SU-DHL-6 (cell line): ENCODE measurements around the gene PTPRN2.

Source experiments
- H2AFZ ChIP-seq: fragments of 200-600 bp; sonication (generic); 2 replicates; pipeline ENCODE4 v1.6.1; 2014; ENCODE audit warnings: low read depth, mild to moderate bottlenecking, moderate library complexity, mixed read lengths, antibody characterized with exemption, low read length; ENCODE audit not compliant: severe bottlenecking
- H3F3A ChIP-seq: fragments of 200-600 bp; shearing (Covaris generic); 2 replicates; pipeline ENCODE4 v1.6.0; 2016; ENCODE audit warnings: antibody characterized with exemption, mild to moderate bottlenecking; ENCODE audit not compliant: insufficient read depth
- H3K27ac ChIP-seq: fragments of 200-600 bp; sonication (generic); 2 replicates; pipeline ENCODE4 v1.5.1; 2016; ENCODE audit warnings: low read depth, mild to moderate bottlenecking, low read length, moderate library complexity, mixed read lengths
- H3K27me3 ChIP-seq: fragments of 200-600 bp; sonication (generic), shearing (Covaris generic); 2 replicates; pipeline ENCODE4 v1.6.0; 2014; ENCODE audit warnings: mild to moderate bottlenecking, low read length
- H3K36me3 ChIP-seq: fragments of 200-600 bp; sonication (generic); 2 replicates; pipeline ENCODE4 v1.6.1; 2014; ENCODE audit warnings: mild to moderate bottlenecking, low read length, mixed read lengths
- H3K4me2 ChIP-seq: fragments of 300-600, 200-600 bp; shearing (Covaris generic), sonication (generic); 2 replicates; pipeline ENCODE4 v1.6.0; 2014; ENCODE audit warnings: low read length, low read depth, mild to moderate bottlenecking; ENCODE audit not compliant: poor library complexity, severe bottlenecking
- H3K4me3 ChIP-seq: fragments of 200-600 bp; sonication (generic); 2 replicates; pipeline ENCODE4 v1.5.1; 2014; ENCODE audit warnings: antibody characterized with exemption, low read length, mild to moderate bottlenecking, mixed read lengths; ENCODE audit not compliant: insufficient read depth, poor library complexity, severe bottlenecking
- H3K79me2 ChIP-seq: fragments of 200-600 bp; sonication (generic); 2 replicates; pipeline ENCODE4 v1.6.1; 2014; ENCODE audit warnings: mild to moderate bottlenecking, low read length, moderate library complexity; ENCODE audit not compliant: insufficient read depth
- H3K9ac ChIP-seq: fragments of 200-600 bp; sonication (generic); 2 replicates; pipeline ENCODE4 v1.7.0; 2014; ENCODE audit warnings: mild to moderate bottlenecking, low read length
- H3K9me2 ChIP-seq: fragments of 200-600 bp; sonication (generic); replicated peaks from 2 replicates; pipeline ENCODE4 v1.6.1; 2014; ENCODE audit warnings: low read length; ENCODE audit not compliant: insufficient read depth
- H3K9me3 ChIP-seq: fragments of 200-600 bp; sonication (generic); 2 replicates; pipeline ENCODE4 v1.6.1; 2014; ENCODE audit warnings: low read length, mixed read lengths; ENCODE audit not compliant: insufficient read depth
- H4K20me1 ChIP-seq: fragments of 200-600 bp; sonication (generic); 2 replicates; pipeline ENCODE4 v1.6.1; 2014; ENCODE audit warnings: low read depth, mild to moderate bottlenecking, antibody characterized with exemption, low read length, moderate library complexity, mixed read lengths
- EZH2phosphoT487 ChIP-seq: fragments of 200-600 bp; sonication (generic), shearing (Covaris generic); conservative IDR thresholded peaks from 2 replicates; pipeline ENCODE4 v1.6.1; 2018; ENCODE audit warnings: mild to moderate bottlenecking, antibody characterized with exemption, low read length, moderate library complexity, mixed read lengths
- TF ChIP-seq, protein P1 (sequence below): fragments of 200-600 bp; sonication (generic); IDR thresholded peaks from one replicate; pipeline ENCODE4 v1.5.1; 2017; ENCODE audit warnings: antibody characterized with exemption, mild to moderate bottlenecking, low read length, moderate library complexity; ENCODE audit not compliant: insufficient read depth, poor library complexity, severe bottlenecking

PTPRN2 gene

DNA sequence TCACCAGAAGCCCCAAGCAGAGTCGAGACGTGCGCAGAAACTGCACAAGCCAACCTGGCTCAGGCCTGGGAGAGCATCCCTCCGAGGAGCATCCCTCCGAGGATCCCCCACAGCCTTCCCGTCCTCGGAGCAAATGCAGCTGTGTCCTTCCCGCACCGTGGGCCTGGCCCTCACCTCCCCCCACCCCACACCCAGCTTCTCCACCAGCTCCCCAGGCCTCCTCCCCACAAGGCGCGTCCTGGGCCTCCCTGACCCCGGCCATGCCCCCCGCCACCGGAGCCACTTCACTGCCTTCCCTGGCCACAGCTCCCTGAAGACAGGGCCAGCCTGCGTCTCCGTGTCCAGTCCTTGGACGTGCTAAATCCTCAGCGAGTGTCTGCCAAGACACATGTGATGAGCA, 60.6 kb downstream of the PTPRN2 start:
- Histone ChIP-seq H3K9me2 (no peaks in the 10 kb centered on the region), H3K4me2 (no peak overlapping the region), H4K20me1 (no peaks in the 10 kb centered on the region), H3K27me3 (no peaks in the 10 kb centered on the region), H3K36me3 (no peaks in the 10 kb centered on the region), H3K9me3 (peaks cover 9% of the 10 kb centered on the region; the same call in 1 of the 2 replicates), H3K4me3 (no peak overlapping the region), H2AFZ (no peak overlapping the region), H3F3A (no peaks in the 10 kb centered on the region), H3K27ac (no peak overlapping the region), H3K9ac (no peak overlapping the region), H3K79me2 (no peaks in the 10 kb centered on the region)
- TF ChIP-seq, protein P1, sequence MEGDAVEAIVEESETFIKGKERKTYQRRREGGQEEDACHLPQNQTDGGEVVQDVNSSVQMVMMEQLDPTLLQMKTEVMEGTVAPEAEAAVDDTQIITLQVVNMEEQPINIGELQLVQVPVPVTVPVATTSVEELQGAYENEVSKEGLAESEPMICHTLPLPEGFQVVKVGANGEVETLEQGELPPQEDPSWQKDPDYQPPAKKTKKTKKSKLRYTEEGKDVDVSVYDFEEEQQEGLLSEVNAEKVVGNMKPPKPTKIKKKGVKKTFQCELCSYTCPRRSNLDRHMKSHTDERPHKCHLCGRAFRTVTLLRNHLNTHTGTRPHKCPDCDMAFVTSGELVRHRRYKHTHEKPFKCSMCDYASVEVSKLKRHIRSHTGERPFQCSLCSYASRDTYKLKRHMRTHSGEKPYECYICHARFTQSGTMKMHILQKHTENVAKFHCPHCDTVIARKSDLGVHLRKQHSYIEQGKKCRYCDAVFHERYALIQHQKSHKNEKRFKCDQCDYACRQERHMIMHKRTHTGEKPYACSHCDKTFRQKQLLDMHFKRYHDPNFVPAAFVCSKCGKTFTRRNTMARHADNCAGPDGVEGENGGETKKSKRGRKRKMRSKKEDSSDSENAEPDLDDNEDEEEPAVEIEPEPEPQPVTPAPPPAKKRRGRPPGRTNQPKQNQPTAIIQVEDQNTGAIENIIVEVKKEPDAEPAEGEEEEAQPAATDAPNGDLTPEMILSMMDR: no peak
- TF ChIP-seq EZH2phosphoT487: no peak

DNA sequence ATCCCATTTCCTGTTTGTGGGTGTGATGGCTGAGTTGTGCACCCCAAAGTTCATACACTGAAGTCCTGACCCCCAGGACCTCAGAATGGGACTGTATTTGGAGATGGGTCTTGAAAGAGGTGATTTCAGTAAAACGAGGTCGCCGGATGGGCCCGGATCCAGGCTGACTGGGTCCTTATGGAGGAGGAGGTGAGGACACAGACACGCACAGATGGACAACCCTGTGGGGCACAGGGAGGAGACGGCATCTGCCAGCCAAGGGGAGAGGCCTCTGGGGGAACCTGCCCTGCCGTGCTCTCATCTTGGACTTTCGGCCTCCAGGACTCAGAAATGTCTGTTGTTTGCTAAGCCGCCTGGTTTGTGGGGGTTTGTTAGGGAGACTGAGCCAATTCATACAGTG, 61.1 kb downstream of the PTPRN2 start:
- no peaks in the 10 kb centered on the region for H3F3A ChIP-seq
- H3K9me3 ChIP-seq: peaks cover 9% of the 10 kb centered on the region; the same call in 1 of the 2 replicates
- TF ChIP-seq EZH2phosphoT487: no peak
- TF ChIP-seq, protein P1: no peak
- H3K9me2 ChIP-seq: no peaks in the 10 kb centered on the region
- no peak overlapping the region for H3K4me2 ChIP-seq
- H3K27ac ChIP-seq: no peak overlapping the region
- no peak overlapping the region for H3K4me3 ChIP-seq
- no peak overlapping the region for H2AFZ ChIP-seq
- no peaks in the 10 kb centered on the region for H4K20me1 ChIP-seq
- H3K79me2 ChIP-seq: no peaks in the 10 kb centered on the region
- H3K27me3 ChIP-seq: no peaks in the 10 kb centered on the region
- H3K9ac ChIP-seq: no peak overlapping the region
- H3K36me3 ChIP-seq: no peaks in the 10 kb centered on the region

DNA sequence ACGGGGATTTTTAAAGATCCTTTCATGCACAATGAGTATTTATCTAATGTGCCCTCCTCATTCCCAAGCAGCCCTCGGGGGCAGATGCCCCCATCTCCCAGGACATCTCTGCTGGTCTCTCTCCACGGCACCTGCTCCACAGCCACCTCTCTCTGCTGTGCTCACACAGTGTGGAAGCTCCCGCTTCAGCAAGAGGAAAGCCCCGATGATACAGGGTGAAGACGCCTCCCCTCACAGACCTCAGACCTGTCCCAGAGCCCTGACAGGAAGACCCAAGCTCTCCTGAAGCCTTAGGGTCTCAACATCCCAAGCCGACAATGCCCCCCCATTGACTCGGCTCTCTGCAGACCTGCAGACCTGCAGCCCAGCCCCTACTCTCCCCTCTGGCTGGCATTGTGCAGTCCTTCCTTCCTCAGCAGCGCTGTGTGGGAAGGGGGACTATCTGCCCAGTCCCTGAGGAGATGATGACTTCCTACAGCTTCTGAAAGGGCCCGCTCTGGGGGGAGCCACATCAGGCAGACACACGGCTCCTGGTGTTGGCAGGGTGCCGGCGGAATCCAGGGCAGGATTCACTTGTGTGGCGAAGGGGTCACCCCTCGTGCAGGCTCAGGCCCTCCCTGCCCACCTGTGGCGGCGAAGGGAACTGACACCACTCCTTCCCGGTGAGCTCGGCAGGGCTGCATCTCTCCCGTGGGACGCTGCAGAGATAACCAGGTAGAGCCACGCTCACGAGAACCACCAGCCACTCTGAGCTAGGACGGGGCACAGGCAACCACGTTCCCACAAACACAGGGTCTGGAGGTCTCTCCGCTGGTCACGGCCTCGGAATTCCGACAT, 61.8 kb downstream of the PTPRN2 start:
- Histone ChIP-seq H3K9me2 (no peaks in the 10 kb centered on the region), H3K27ac (no peak overlapping the region), H3K9ac (no peak overlapping the region), H3K27me3 (no peaks in the 10 kb centered on the region), H4K20me1 (no peaks in the 10 kb centered on the region), H3K36me3 (no peaks in the 10 kb centered on the region), H3K4me3 (no peak overlapping the region), H3K4me2 (no peak overlapping the region), H3K79me2 (no peaks in the 10 kb centered on the region), H2AFZ (no peak overlapping the region), H3K9me3 (peaks cover 9% of the 10 kb centered on the region; the same call in 1 of the 2 replicates), H3F3A (no peaks in the 10 kb centered on the region)
- TF ChIP-seq, protein P1: no peak
- no peak for TF ChIP-seq EZH2phosphoT487
